Natural killer cell (primary cell): ENCODE measurements around the gene CEP104. TPM values are rescaled to one million over a fixed set of nuclear protein-coding genes. Genes with fewer than 3 reads are reported as not detected.

ENCODE experiments used
- ATAC-seq, 3 donors: fragments of 150-1000 bp in 2 of 3; fragments of 200-7000 bp in 1 of 3; cut with Tn5 transposase; 1 replicate in 1 of 3; 2 replicates in 2 of 3; pipeline ENCODE4 v1.10.0; 2021; ENCODE audit warnings: mild to moderate bottlenecking in 2 of 3, moderate library complexity in 2 of 3
- DNase-seq, 2 donors: peaks; one replicate each; pipeline versions ENCODE4 v3.0.0 to v3.0.0-alpha.2; 2013 to 2021; ENCODE audit warnings: mixed read lengths in 1 of 2
- H3K27ac ChIP-seq: one replicate; pipeline ENCODE4 v1.5.1; 2013; ENCODE audit warnings: mild to moderate bottlenecking, low read length
- H3K27me3 ChIP-seq: one replicate; pipeline ENCODE4 v1.6.1; 2013; ENCODE audit warnings: low read length; ENCODE audit not compliant: control insufficient read depth, insufficient read depth
- H3K36me3 ChIP-seq: one replicate; pipeline ENCODE4 v1.6.1; 2013; ENCODE audit warnings: low read length; ENCODE audit not compliant: control insufficient read depth, insufficient read depth
- H3K4me1 ChIP-seq: one replicate; pipeline ENCODE4 v1.6.1; 2013; ENCODE audit warnings: low read length; ENCODE audit not compliant: control insufficient read depth, insufficient read depth
- H3K4me3 ChIP-seq: one replicate; pipeline ENCODE4 v1.5.1; 2013; ENCODE audit warnings: low read length
- H3K9me3 ChIP-seq: one replicate; pipeline ENCODE4 v1.6.1; 2013; ENCODE audit warnings: low read length; ENCODE audit not compliant: control insufficient read depth, insufficient read depth
- H3K27ac Mint-ChIP-seq, 2 donors: one replicate each; pipeline ENCODE4 v1.8.0; 2022; ENCODE audit warnings: mild to moderate bottlenecking in 2 of 2, mixed read lengths in 2 of 2, moderate library complexity in 1 of 2
- H3K27me3 Mint-ChIP-seq, 2 donors: one replicate each; pipeline ENCODE4 v1.8.0; 2022; ENCODE audit warnings: low read depth in 2 of 2, mixed read lengths in 2 of 2
- H3K36me3 Mint-ChIP-seq: one replicate; pipeline ENCODE4 v1.8.0; 2022; ENCODE audit warnings: mixed read lengths
- H3K4me1 Mint-ChIP-seq, 2 donors: one replicate each; pipeline ENCODE4 v1.8.0; 2022; ENCODE audit warnings: mixed read lengths in 2 of 2
- H3K4me3 Mint-ChIP-seq: one replicate; pipeline ENCODE4 v1.8.0; 2022; ENCODE audit warnings: mild to moderate bottlenecking, moderate library complexity, mixed read lengths
- H3K9me3 Mint-ChIP-seq, 2 donors: one replicate each; pipeline ENCODE4 v1.8.0; 2022; ENCODE audit warnings: mixed read lengths in 2 of 2
- WGBS: methylation state at CpG from one replicate; pipeline ENCODE4 v1.1.7; 2013; ENCODE audit warnings: missing lambda C conversion rate; ENCODE audit not compliant: insufficient coverage; 5-methylcytosine and 5-hydroxymethylcytosine counted together
- intact Hi-C: fragments of 100-400 bp; cut with micrococcal nuclease; formaldehyde crosslinking; loops from one replicate; pipeline ENCODE4 v1.14.2; 2022
- total RNA-seq, 4 donors: library from RNA; stranded (reverse); fragments of 120-200 nt in 1 of 4; gene quantifications; one replicate each; pipeline versions ENCODE4 v1.2.3 to v1.2.4, GENCODE V29; 2013 to 2022
- TF ChIP-seq, protein P1 (sequence below): fragments of 200-600 bp; IDR thresholded peaks from one replicate; pipeline ENCODE4 v1.8.0; 2022; ENCODE audit warnings: antibody characterized with exemption

CEP104 gene
- total RNA-seq, 3 donors from 2014 or later (not counting 1 experiment from before 2014, with no cell fraction given): 37.1 to 60.2 (median 51.8) TPM

DNA sequence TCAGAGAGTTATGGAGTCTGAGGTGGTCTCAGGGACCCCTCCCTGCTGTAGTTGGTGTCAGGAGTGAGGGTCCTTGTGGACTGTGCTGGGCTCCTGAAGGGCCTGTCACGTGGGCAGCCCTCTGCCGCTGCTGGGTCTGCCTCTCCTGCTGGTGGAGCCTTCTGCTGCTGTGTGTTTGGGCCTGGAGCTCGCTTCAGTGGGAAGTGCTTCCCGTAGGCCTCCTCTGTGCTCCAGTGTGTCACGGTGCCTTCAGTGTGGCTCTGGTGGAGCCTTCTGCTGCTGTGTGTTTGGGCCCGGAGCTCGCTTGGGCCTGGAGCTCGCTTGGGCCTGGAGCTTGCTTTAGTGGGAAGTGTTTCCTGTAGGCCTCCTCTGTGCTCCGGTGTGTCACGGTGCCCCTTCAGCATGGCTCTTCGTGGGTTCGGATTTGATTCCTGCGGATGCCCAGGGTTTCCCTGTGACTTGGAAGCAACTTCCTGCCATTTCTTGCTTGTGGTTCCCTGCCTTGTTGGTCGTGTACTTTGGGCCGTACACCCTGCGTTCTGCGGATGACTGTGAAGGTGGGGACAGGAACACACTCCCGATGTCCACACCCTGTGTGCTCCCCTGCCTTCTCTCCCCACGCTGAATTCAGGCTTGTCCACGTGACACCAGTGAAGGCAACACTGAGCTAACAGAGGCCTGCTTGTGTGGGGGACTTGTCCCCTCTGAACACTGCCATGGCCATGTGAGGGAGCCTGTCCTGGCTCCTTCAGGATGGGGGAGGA lies 23.6 kb upstream of the CEP104 start:
- no peak for DNase-seq
- Mint-ChIP-seq H3K4me3 (no peak overlapping the region), H3K27ac (peak overlapping the region; percentile 85 to 95), H3K36me3 (peaks cover 11% of the 10 kb centered on the region), H3K4me1 (peaks cover 23 to 26% of the 10 kb centered on the region in 2 donors), H3K9me3 (no peaks in the 10 kb centered on the region), H3K27me3 (no peaks in the 10 kb centered on the region)
- intact Hi-C loops: no loop called here
- Histone ChIP-seq H3K27me3 (no peaks in the 10 kb centered on the region), H3K9me3 (peaks cover 3% of the 10 kb centered on the region), H3K36me3 (peaks cover 23% of the 10 kb centered on the region), H3K27ac (peak overlapping the region; percentile 60), H3K4me3 (no peak overlapping the region), H3K4me1 (peaks cover 38% of the 10 kb centered on the region)
- TF ChIP-seq, protein P1, sequence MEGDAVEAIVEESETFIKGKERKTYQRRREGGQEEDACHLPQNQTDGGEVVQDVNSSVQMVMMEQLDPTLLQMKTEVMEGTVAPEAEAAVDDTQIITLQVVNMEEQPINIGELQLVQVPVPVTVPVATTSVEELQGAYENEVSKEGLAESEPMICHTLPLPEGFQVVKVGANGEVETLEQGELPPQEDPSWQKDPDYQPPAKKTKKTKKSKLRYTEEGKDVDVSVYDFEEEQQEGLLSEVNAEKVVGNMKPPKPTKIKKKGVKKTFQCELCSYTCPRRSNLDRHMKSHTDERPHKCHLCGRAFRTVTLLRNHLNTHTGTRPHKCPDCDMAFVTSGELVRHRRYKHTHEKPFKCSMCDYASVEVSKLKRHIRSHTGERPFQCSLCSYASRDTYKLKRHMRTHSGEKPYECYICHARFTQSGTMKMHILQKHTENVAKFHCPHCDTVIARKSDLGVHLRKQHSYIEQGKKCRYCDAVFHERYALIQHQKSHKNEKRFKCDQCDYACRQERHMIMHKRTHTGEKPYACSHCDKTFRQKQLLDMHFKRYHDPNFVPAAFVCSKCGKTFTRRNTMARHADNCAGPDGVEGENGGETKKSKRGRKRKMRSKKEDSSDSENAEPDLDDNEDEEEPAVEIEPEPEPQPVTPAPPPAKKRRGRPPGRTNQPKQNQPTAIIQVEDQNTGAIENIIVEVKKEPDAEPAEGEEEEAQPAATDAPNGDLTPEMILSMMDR: no peak
- no peak for ATAC-seq
- WGBS: 78% methylated on average over 20 of the region's 20 CpGs

DNA sequence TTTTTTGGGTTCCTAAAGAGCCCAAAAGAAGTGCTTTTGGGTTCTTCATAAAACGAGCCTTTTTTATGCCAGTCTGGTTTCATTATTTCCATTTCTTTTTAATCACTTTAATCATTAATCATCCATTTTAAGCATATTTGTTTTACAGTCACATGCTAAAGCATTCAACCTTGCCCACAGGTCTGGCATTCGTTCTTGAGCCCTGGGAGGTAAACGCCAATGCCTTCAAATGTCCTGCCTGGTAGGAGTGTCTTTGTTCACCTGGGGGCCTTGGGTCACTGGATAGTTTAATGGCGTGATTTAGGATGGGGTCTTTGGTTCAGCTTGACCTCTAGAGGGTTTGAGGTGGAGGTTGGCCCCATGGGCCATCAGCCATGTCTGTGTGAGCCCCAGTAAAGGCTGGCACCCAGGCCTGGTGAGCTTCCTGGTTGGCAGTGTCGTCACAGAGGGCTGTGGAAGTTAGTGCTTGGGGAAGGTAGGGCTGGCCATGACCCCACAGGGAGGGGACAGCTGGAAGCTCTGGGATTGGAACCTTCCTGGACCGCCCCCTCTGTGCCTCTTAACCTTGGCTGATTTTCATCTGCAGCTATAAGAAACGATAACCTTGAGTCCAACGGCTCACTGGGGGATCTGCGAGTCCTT lies 22.9 kb upstream of the CEP104 start:
- H3K4me1 Mint-ChIP-seq: peaks cover 23 to 26% of the 10 kb centered on the region in 2 donors

DNA sequence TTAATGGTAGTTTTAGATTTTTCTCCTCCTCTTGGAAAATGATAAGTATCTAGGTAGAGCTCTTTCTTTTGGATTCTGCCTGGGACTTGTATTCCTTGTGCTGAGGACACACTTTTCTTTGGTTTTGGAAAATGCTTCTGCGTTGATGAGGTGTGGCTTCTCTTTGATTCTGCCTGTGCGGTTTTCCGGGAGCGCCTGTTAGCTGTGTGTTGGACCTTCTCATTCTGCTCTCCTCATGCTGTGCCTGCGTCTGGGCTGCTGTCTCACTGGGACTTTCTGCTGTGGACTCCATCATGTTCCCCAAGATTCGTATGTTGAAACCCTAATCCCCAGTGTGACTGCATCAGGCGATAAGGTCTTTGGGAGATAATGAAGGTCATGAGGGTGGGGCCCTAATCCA lies 22.1 kb upstream of the CEP104 start:
- intact Hi-C loops: no loop called here

More for the DNA sequence above, 22.9 kb upstream of the CEP104 start:
- H3K4me1 ChIP-seq: peaks cover 38% of the 10 kb centered on the region
- intact Hi-C loops: no loop called here
- peaks cover 28% of the 10 kb centered on the region for H3K36me3 ChIP-seq
- no peak overlapping the region for H3K4me3 ChIP-seq
- peaks cover 3% of the 10 kb centered on the region for H3K9me3 ChIP-seq
- no peak overlapping the region for H3K4me3 Mint-ChIP-seq
- ATAC-seq: no peak
- no peaks in the 10 kb centered on the region for H3K27me3 Mint-ChIP-seq
- no peaks in the 10 kb centered on the region for H3K27me3 ChIP-seq
- TF ChIP-seq, protein P1: no peak
- H3K27ac Mint-ChIP-seq: peak overlapping the region in 1 of 2 donors; percentile 85
- no peak for DNase-seq
- 97% methylated on average over 9 of the region's 9 CpGs for WGBS
- H3K9me3 Mint-ChIP-seq: no peaks in the 10 kb centered on the region
- no peak overlapping the region for H3K27ac ChIP-seq
- H3K36me3 Mint-ChIP-seq: peaks cover 11% of the 10 kb centered on the region

More for the DNA sequence above, 22.1 kb upstream of the CEP104 start:
- WGBS: 97% methylated on average over 7 of the region's 7 CpGs
- Mint-ChIP-seq H3K27me3 (no peaks in the 10 kb centered on the region), H3K4me1 (peaks cover 23 to 26% of the 10 kb centered on the region in 2 donors), H3K9me3 (no peaks in the 10 kb centered on the region), H3K27ac (no peak overlapping the region), H3K4me3 (no peak overlapping the region), H3K36me3 (peaks cover 11% of the 10 kb centered on the region)
- Histone ChIP-seq H3K27me3 (no peaks in the 10 kb centered on the region), H3K4me3 (no peak overlapping the region), H3K4me1 (peaks cover 33% of the 10 kb centered on the region), H3K36me3 (peaks cover 28% of the 10 kb centered on the region), H3K9me3 (peaks cover 3% of the 10 kb centered on the region), H3K27ac (no peak overlapping the region)
- ATAC-seq (no peak), DNase-seq (no peak)
- TF ChIP-seq, protein P1: no peak
